H9 (cell line): ENCODE data around the gene PCYT1B. TPM values are rescaled to one million over a fixed set of nuclear protein-coding genes. Genes with fewer than 3 reads are reported as not detected.

ENCODE experiments used
- DNase-seq: peaks from one replicate; pipeline ENCODE4 v3.0.0-alpha.2; 2017
- H2AFZ ChIP-seq: one replicate; pipeline ENCODE4 v1.6.1; 2013; ENCODE audit warnings: mild to moderate bottlenecking, low read length, control low read depth, moderate library complexity
- H2AK5ac ChIP-seq: 2 replicates; pipeline ENCODE4 v1.6.1; 2013; ENCODE audit warnings: low read length, control low read depth, mixed read lengths; ENCODE audit not compliant: insufficient read length
- H2BK120ac ChIP-seq: one replicate; pipeline ENCODE4 v1.6.1; 2013; ENCODE audit warnings: low read depth, mild to moderate bottlenecking, low read length, control low read depth, inconsistent platforms; ENCODE audit not compliant: poor library complexity, severe bottlenecking
- H2BK12ac ChIP-seq: 2 replicates; pipeline ENCODE4 v1.6.1; 2013; ENCODE audit warnings: low read length, control low read depth, mixed read lengths, low read depth; ENCODE audit not compliant: insufficient read length
- H2BK15ac ChIP-seq: 2 replicates; pipeline ENCODE4 v1.6.1; 2013; ENCODE audit warnings: low read depth, low read length, control low read depth
- H2BK20ac ChIP-seq: one replicate; pipeline ENCODE4 v1.6.1; 2013; ENCODE audit warnings: low read depth, mild to moderate bottlenecking, low read length, control low read depth, inconsistent platforms; ENCODE audit not compliant: poor library complexity, severe bottlenecking
- H2BK5ac ChIP-seq: 2 replicates; pipeline ENCODE4 v1.6.1; 2013; ENCODE audit warnings: low read length, control low read depth, mixed read lengths; ENCODE audit not compliant: insufficient read length
- H3K14ac ChIP-seq: 2 replicates; pipeline ENCODE4 v1.6.1; 2013; ENCODE audit warnings: low read length, control low read depth; ENCODE audit not compliant: insufficient read depth
- H3K18ac ChIP-seq: 2 replicates; pipeline ENCODE4 v1.6.1; 2013; ENCODE audit warnings: low read depth, mild to moderate bottlenecking, mixed read lengths, low read length, control low read depth; ENCODE audit not compliant: insufficient read length
- H3K23ac ChIP-seq: 2 replicates; pipeline ENCODE4 v1.6.1; 2013; ENCODE audit warnings: low read length, control low read depth, mixed read lengths, low read depth; ENCODE audit not compliant: insufficient read length
- H3K23me2 ChIP-seq: 2 replicates; pipeline ENCODE4 v1.6.1; 2013; ENCODE audit warnings: low read depth, mild to moderate bottlenecking, mixed read lengths, low read length, control low read depth; ENCODE audit not compliant: insufficient read length, poor library complexity, severe bottlenecking
- H3K27ac ChIP-seq: 2 replicates; pipeline ENCODE4 v1.5.1; 2013; ENCODE audit warnings: low read length, control low read depth, mixed read lengths, low read depth; ENCODE audit not compliant: insufficient read length
- H3K27me3 ChIP-seq: 2 replicates; pipeline ENCODE4 v1.6.1; 2013; ENCODE audit warnings: low read length, control low read depth, inconsistent platforms; ENCODE audit not compliant: insufficient read depth
- H3K4ac ChIP-seq: 2 replicates; pipeline ENCODE4 v1.6.1; 2013; ENCODE audit warnings: low read depth, mild to moderate bottlenecking, control low read depth, inconsistent platforms, low read length, moderate library complexity
- H3K4me1 ChIP-seq: 2 replicates; pipeline ENCODE4 v1.6.1; 2013; ENCODE audit warnings: low read length, control low read depth, inconsistent platforms; ENCODE audit not compliant: insufficient read depth
- H3K4me2 ChIP-seq: 2 replicates; pipeline ENCODE4 v1.6.1; 2013; ENCODE audit warnings: low read length, control low read depth, mixed read lengths; ENCODE audit not compliant: insufficient read length, insufficient read depth
- H3K56ac ChIP-seq: 2 replicates; pipeline ENCODE4 v1.6.1; 2013; ENCODE audit warnings: low read depth, mild to moderate bottlenecking, mixed read lengths, low read length, control low read depth; ENCODE audit not compliant: insufficient read length
- H3K79me1 ChIP-seq: 2 replicates; pipeline ENCODE4 v1.6.1; 2013; ENCODE audit warnings: low read depth, mild to moderate bottlenecking, moderate library complexity, low read length, control low read depth, inconsistent platforms; ENCODE audit not compliant: insufficient read depth, poor library complexity, severe bottlenecking
- H3K79me2 ChIP-seq: 2 replicates; pipeline ENCODE4 v1.6.1; 2013; ENCODE audit warnings: low read length, control low read depth, inconsistent platforms; ENCODE audit not compliant: insufficient read depth
- H3K9ac ChIP-seq: 2 replicates; pipeline ENCODE4 v1.6.1; 2013; ENCODE audit warnings: low read length, control low read depth, mixed read lengths; ENCODE audit not compliant: insufficient read length; ENCODE audit errors: extremely low read depth
- H3K9me3 ChIP-seq: one replicate; pipeline ENCODE4 v1.6.1; 2013; ENCODE audit warnings: low read depth, low read length, inconsistent platforms; ENCODE audit not compliant: control insufficient read depth
- H3T11ph ChIP-seq: one replicate; pipeline ENCODE4 v1.6.1; 2013; ENCODE audit warnings: mild to moderate bottlenecking, low read length, control low read depth, inconsistent platforms
- H4K20me1 ChIP-seq: one replicate; pipeline ENCODE4 v1.6.1; 2013; ENCODE audit not compliant: control insufficient read depth, insufficient read length, insufficient read depth
- H4K5ac ChIP-seq: 2 replicates; pipeline ENCODE4 v1.6.1; 2013; ENCODE audit warnings: low read depth, mild to moderate bottlenecking, mixed read lengths, low read length, control low read depth; ENCODE audit not compliant: insufficient read length
- H4K8ac ChIP-seq: replicated peaks from 2 replicates; pipeline ENCODE4 v1.6.1; 2013; ENCODE audit warnings: low read length, control low read depth, mixed read lengths, low read depth; ENCODE audit not compliant: insufficient read length
- H4K91ac ChIP-seq: 2 replicates; pipeline ENCODE4 v1.6.1; 2013; ENCODE audit warnings: low read depth, mild to moderate bottlenecking, moderate library complexity, mixed read lengths, low read length, control low read depth; ENCODE audit not compliant: insufficient read length
- H3K27ac Mint-ChIP-seq, 3 experiments: 2 replicates in 2 of 3; 3 replicates in 1 of 3; pipeline ENCODE4 v1.8.0; 2020 to 2021; ENCODE audit warnings: mixed read lengths in 3 of 3, mild to moderate bottlenecking in 1 of 3, moderate library complexity in 1 of 3
- H3K27me3 Mint-ChIP-seq: 2 replicates; pipeline ENCODE4 v1.8.0; 2021; ENCODE audit warnings: low read depth, mild to moderate bottlenecking, moderate library complexity, mixed read lengths
- H3K36me3 Mint-ChIP-seq, 3 experiments: 2 replicates in 2 of 3; 3 replicates in 1 of 3; pipeline ENCODE4 v1.8.0; 2020 to 2021; ENCODE audit warnings: low read depth in 3 of 3, mixed read lengths in 3 of 3; ENCODE audit not compliant: insufficient read depth in 1 of 3
- H3K4me1 Mint-ChIP-seq, 2 experiments: 2 replicates each; pipeline ENCODE4 v1.8.0; 2020; ENCODE audit warnings: mixed read lengths in 2 of 2
- H3K4me3 Mint-ChIP-seq, 2 experiments: 2 replicates in 1 of 2; 3 replicates in 1 of 2; pipeline ENCODE4 v1.8.0; 2020 to 2021; ENCODE audit warnings: mild to moderate bottlenecking in 2 of 2, mixed read lengths in 2 of 2, moderate library complexity in 1 of 2
- H3K9me3 Mint-ChIP-seq, 2 experiments: 2 replicates in 1 of 2; 3 replicates in 1 of 2; pipeline ENCODE4 v1.8.0; 2020; ENCODE audit warnings: mild to moderate bottlenecking in 2 of 2, mixed read lengths in 2 of 2, moderate library complexity in 1 of 2
- CTCF ChIP-seq: fragments of 200-600 bp; sonication (generic); conservative IDR thresholded peaks from 3 replicates; pipeline ENCODE4 v1.8.0; 2021; ENCODE audit warnings: antibody characterized with exemption, mild to moderate bottlenecking
- WGBS: extraction: QIAGEN DNeasy Blood & Tissue Kit; methylation state at CpG from one replicate; pipeline ENCODE4 v1.1.7; 2013; ENCODE audit warnings: missing lambda C conversion rate, low lambda C conversion rate, mixed read lengths; ENCODE audit not compliant: insufficient read length; ENCODE audit errors: extremely low coverage; 5-methylcytosine and 5-hydroxymethylcytosine counted together
- total RNA-seq: library from RNA; stranded (reverse); gene quantifications from 2 replicates; pipeline ENCODE4 v1.2.1, GENCODE V29; 2021

PCYT1B gene
- total RNA-seq, 1 experiment from 2014 or later, result 29.1 TPM

- Histone ChIP-seq H3K27me3 (no peaks in the 10 kb centered on the region), H2BK120ac (no peak overlapping the region), H3K4me2 (no peak overlapping the region), H3K79me2 (no peaks in the 10 kb centered on the region), H3K14ac (no peak overlapping the region), H3K56ac (no peak overlapping the region), H3T11ph (no peak overlapping the region), H2AK5ac (no peak overlapping the region), H3K4ac (no peak overlapping the region), H4K8ac (no peak overlapping the region), H2BK15ac (no peak overlapping the region), H4K20me1 (no peaks in the 10 kb centered on the region), H2BK20ac (no peak overlapping the region), H3K4me1 (no peaks in the 10 kb centered on the region), H3K23me2 (no peaks in the 10 kb centered on the region), H3K79me1 (no peaks in the 10 kb centered on the region), H4K5ac (no peak overlapping the region), H4K91ac (no peak overlapping the region), H3K27ac (no peak overlapping the region), H3K23ac (no peak overlapping the region), H3K9me3 (no peaks in the 10 kb centered on the region), H3K18ac (no peak overlapping the region), H2BK12ac (no peak overlapping the region), H3K9ac (no peak overlapping the region), H2BK5ac (no peak overlapping the region), H2AFZ (no peak overlapping the region)
- Mint-ChIP-seq H3K27me3 (peaks cover 2% of the 10 kb centered on the region; the same call in 1 of the 2 replicates), H3K4me1 (no peaks in the 10 kb centered on the region), H3K4me3 (no peak overlapping the region), H3K36me3 (no peaks in the 10 kb centered on the region), H3K9me3 (no peaks in the 10 kb centered on the region), H3K27ac (no peak overlapping the region; a peak in 1 of 7 replicates)
- no peak for DNase-seq
- no peak for TF ChIP-seq CTCF
- no CpG with 5 or more reads among the region's 7 CpGs for WGBS
Observed at GRCh38 chrX:24682739-24683432, 35.7 kb upstream of the PCYT1B start.
